ENCODE data around the gene LY6G6C. TPM values are rescaled to one million over a fixed set of nuclear protein-coding genes. Genes with fewer than 3 reads are reported as not detected.

Gene LY6G6C
- total RNA-seq, 1 experiment from 2014 or later: not detected

- Histone ChIP-seq H2BK20ac (ENCODE audit: low read depth, low read length, poor library complexity, severe bottlenecking) (no peak within 1 kb of the TSS), H2AFZ (ENCODE audit: low read length) (no peak within 1 kb of the TSS), H2BK5ac (ENCODE audit: insufficient read length, low read length) (no peak within 1 kb of the TSS), H2BK15ac (ENCODE audit: low read depth, low read length) (no peak within 1 kb of the TSS), H3K9me3 (ENCODE audit: control insufficient read depth, low read depth, low read length) (no peaks in the 10 kb centered on the region), H3K18ac (ENCODE audit: insufficient read length, low read depth, low read length) (no peak within 1 kb of the TSS), H3K23me2 (ENCODE audit: insufficient read length, low read depth, low read length, poor library complexity, severe bottlenecking) (no peaks in the 10 kb centered on the region), H4K8ac (replicated peaks; ENCODE audit: insufficient read length, low read depth, low read length) (no peak within 1 kb of the TSS), H4K5ac (ENCODE audit: insufficient read length, low read depth, low read length) (no peak within 1 kb of the TSS), H3K56ac (ENCODE audit: insufficient read length, low read depth, low read length) (no peak within 1 kb of the TSS), H3K79me2 (ENCODE audit: insufficient read depth, low read length) (no peaks in the 10 kb centered on the region), H3K4me1 (ENCODE audit: insufficient read depth, low read length) (no peaks in the 10 kb centered on the region), H3K27me3 (ENCODE audit: insufficient read depth, low read length) (no peaks in the 10 kb centered on the region), H4K91ac (ENCODE audit: insufficient read length, low read depth, low read length) (no peak within 1 kb of the TSS), H2AK5ac (ENCODE audit: insufficient read length, low read length) (no peak within 1 kb of the TSS), H2BK120ac (ENCODE audit: low read depth, low read length, poor library complexity, severe bottlenecking) (no peak within 1 kb of the TSS), H3K27ac (ENCODE audit: insufficient read length, low read depth, low read length) (no peak within 1 kb of the TSS), H3K9ac (ENCODE audit: extremely low read depth, insufficient read length, low read length) (no peak within 1 kb of the TSS), H3T11ph (ENCODE audit: low read length) (no peak within 1 kb of the TSS), H3K4me2 (ENCODE audit: insufficient read depth, insufficient read length, low read length) (no peak within 1 kb of the TSS), H3K79me1 (ENCODE audit: insufficient read depth, low read depth, low read length, poor library complexity, severe bottlenecking) (no peaks in the 10 kb centered on the region), H2BK12ac (ENCODE audit: insufficient read length, low read depth, low read length) (no peak within 1 kb of the TSS), H4K20me1 (ENCODE audit: control insufficient read depth, insufficient read depth, insufficient read length) (no peaks in the 10 kb centered on the region), H3K4ac (ENCODE audit: low read depth, low read length) (no peak within 1 kb of the TSS), H3K14ac (ENCODE audit: insufficient read depth, low read length) (no peak within 1 kb of the TSS; the same call in 1 of the 2 replicates), H3K23ac (ENCODE audit: insufficient read length, low read depth, low read length) (no peak within 1 kb of the TSS)
- Mint-ChIP-seq H3K4me1 (peaks cover 23 to 27% of the 10 kb centered on the region in 2 experiments), H3K9me3 (no peaks in the 10 kb centered on the region; a peak in 1 of 5 replicates), H3K36me3 (ENCODE audit: insufficient read depth in 1 of 3, low read depth in 3 of 3) (peaks cover 13 to 49% (median 34%) of the 10 kb centered on the region in 3 experiments), H3K27me3 (ENCODE audit: low read depth) (no peaks in the 10 kb centered on the region; the same call in 1 of the 2 replicates), H3K27ac (peak within 1 kb of the TSS; percentile 28 to 93 (median 77); a peak in 5 of 7 replicates), H3K4me3 (peak within 1 kb of the TSS in 1 of 2 experiments; percentile 24; a peak in 2 of 5 replicates)
- DNase-seq: no peak
- WGBS (ENCODE audit: extremely low coverage, insufficient read length, low lambda C conversion rate): no CpG with 5 or more reads among the region's 4 CpGs
- no peak for TF ChIP-seq CTCF (conservative IDR thresholded peaks at IDR 0.05)
Measured at GRCh38 chr6:31762356-31762755, 40.8 kb upstream of the LY6G6C start, which contains the start of gene SAPCD1. Gene SAPCD1, plus strand, starts transcription at chr6:31762656. Its CDS starts 399 bp downstream, at chr6:31763055.

Measured in H9 (cell line).